Astrocyte (in vitro differentiated cells and primary cell): ENCODE measurements around the gene ACTL6B.

Experiments used
- EZH2 ChIP-seq: IDR thresholded peaks from 2 replicates; pipeline ENCODE4 v1.6.1; 2012; ENCODE audit warnings: mild to moderate bottlenecking, low read length, inconsistent platforms; ENCODE audit not compliant: insufficient read depth
- TF ChIP-seq, protein P1 (sequence below): IDR thresholded peaks from 2 replicates; pipeline ENCODE4 v1.5.1; 2011; ENCODE audit warnings: low read depth, mild to moderate bottlenecking, inconsistent platforms, low read length, moderate library complexity; ENCODE audit not compliant: insufficient read depth

DNA sequence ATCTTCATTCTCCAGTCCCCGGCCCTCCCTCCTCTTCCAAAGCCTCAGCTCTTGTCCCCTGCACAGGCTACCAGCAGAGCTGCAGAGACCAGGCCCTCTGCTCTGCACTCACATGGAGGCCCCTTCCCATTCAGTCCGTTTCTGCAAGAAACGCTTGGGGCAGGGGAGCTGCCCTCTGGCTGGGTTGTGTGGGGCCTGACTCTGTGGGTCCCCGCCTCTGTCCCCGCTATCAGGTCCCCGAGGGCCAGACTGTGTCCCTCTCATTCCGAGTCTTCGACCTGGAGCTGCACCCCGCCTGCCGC, 52.6 kb downstream of the ACTL6B start:
- TF ChIP-seq, protein P1, sequence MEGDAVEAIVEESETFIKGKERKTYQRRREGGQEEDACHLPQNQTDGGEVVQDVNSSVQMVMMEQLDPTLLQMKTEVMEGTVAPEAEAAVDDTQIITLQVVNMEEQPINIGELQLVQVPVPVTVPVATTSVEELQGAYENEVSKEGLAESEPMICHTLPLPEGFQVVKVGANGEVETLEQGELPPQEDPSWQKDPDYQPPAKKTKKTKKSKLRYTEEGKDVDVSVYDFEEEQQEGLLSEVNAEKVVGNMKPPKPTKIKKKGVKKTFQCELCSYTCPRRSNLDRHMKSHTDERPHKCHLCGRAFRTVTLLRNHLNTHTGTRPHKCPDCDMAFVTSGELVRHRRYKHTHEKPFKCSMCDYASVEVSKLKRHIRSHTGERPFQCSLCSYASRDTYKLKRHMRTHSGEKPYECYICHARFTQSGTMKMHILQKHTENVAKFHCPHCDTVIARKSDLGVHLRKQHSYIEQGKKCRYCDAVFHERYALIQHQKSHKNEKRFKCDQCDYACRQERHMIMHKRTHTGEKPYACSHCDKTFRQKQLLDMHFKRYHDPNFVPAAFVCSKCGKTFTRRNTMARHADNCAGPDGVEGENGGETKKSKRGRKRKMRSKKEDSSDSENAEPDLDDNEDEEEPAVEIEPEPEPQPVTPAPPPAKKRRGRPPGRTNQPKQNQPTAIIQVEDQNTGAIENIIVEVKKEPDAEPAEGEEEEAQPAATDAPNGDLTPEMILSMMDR = no peak
- no peak for TF ChIP-seq EZH2
